Measurements from ENCODE around the gene OR8B4. TPM values are rescaled to one million over a fixed set of nuclear protein-coding genes. Genes with fewer than 3 reads are reported as not detected.
A peak's percentile ranks its signal among the peaks of the same experiment; 100 is the strongest.
"Not testable (repeated sequence)": the region's sequence is repeated elsewhere in the genome, so short reads cannot be mapped to it uniquely, and the experiment has no call there.

Gene OR8B4
- polyA plus RNA-seq, 6 donors from 2014 or later, result not detected

- not testable (repeated sequence) for H3K4me3 Mint-ChIP-seq; H3K4me1 Mint-ChIP-seq; H3K27ac Mint-ChIP-seq; H3K9me3 Mint-ChIP-seq; ATAC-seq (ENCODE audit: low read depth in 2 of 2); H3K36me3 Mint-ChIP-seq; H3K27me3 Mint-ChIP-seq; DNase-seq
Observed at GRCh38 chr11:124396847-124397246, 27.8 kb downstream of the OR8B4 start.

DNA sequence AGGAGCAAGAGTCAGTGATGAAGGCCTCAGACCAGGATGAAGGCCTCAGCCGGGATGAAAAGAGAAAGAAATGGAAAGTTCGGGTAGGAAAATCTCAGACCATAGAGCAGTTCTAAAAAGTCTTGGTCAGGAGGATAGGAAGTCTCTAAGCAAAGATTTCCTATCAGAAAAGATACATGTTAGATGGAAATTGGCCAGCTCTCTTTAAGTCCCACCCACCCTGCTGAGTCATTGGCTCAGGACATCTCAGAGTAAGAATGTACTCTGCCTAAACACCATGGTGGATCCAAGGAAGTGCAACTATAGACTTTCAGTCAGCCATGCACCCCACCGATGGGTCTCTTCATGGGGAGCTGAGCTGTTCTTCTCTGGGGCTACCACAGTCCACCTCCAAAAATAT, 30.3 kb downstream of the OR8B4 start:
- ATAC-seq (ENCODE audit: low read depth in 2 of 2), result no peak
- Mint-ChIP-seq H3K4me3 (no peak overlapping the region), H3K9me3 (peaks cover 0 to 2% (median 0%) of the 10 kb centered on the region in 7 donors), H3K36me3 (no peaks in the 10 kb centered on the region), H3K4me1 (no peaks in the 10 kb centered on the region), H3K27ac (no peak overlapping the region), H3K27me3 (peaks cover 6 to 15% (median 8%) of the 10 kb centered on the region in 3 donors)
- no peak for DNase-seq

- DNase-seq, result no peak
- no peaks in the 10 kb centered on the region for H3K4me1 Mint-ChIP-seq
- H3K9me3 Mint-ChIP-seq, result peaks cover 0 to 4% (median 0%) of the 10 kb centered on the region in 7 donors
- no peak within 1 kb of the TSS for H3K27ac Mint-ChIP-seq
- ATAC-seq (ENCODE audit: low read depth in 2 of 2), result no peak
- H3K4me3 Mint-ChIP-seq, result no peak within 1 kb of the TSS
- peaks cover 4 to 11% (median 5%) of the 10 kb centered on the region in 3 donors for H3K27me3 Mint-ChIP-seq
- no peaks in the 10 kb centered on the region for H3K36me3 Mint-ChIP-seq
Observed at GRCh38 chr11:124384399-124384798, 40.3 kb downstream of the OR8B4 start, which contains the start of gene OR8B2. Gene OR8B2 (minus strand): TSS chr11:124384499. CDS start chr11:124383343, 1,156 bp downstream.

GRCh38 chr11:124382857-124383256, 41.8 kb downstream of the OR8B4 start:
- H3K27me3 Mint-ChIP-seq; ATAC-seq (ENCODE audit: low read depth in 2 of 2); H3K4me3 Mint-ChIP-seq; H3K9me3 Mint-ChIP-seq; H3K4me1 Mint-ChIP-seq; H3K36me3 Mint-ChIP-seq; DNase-seq: not testable (repeated sequence)
- H3K27ac Mint-ChIP-seq, result peak overlapping the region in 1 of 6 donors; percentile 29

DNA sequence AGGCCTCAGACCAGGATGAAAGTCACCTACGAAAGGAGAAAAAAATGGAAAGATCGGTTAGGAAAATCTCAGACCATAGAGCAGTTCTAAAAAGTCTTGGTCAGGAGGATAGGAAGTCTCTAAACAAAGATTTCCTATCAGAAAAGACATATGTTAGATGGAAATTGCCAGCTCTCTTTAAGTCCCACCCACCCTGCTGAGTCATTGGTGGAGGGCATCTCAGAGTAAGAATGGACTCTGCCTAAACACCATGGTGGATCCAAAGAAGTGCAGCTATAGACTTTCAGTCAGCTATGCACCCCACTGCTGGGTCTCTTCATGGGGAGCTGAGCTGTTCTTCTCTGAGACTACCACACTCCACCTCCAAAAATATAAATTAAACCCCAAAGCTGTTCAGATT, 44.1 kb downstream of the OR8B4 start:
- Mint-ChIP-seq H3K36me3 (no peaks in the 10 kb centered on the region), H3K9me3 (no peaks in the 10 kb centered on the region), H3K4me3 (no peak overlapping the region), H3K27ac (no peak overlapping the region), H3K4me1 (no peaks in the 10 kb centered on the region), H3K27me3 (peaks cover 0 to 6% (median 4%) of the 10 kb centered on the region in 3 donors)
- ATAC-seq (ENCODE audit: low read depth in 2 of 2) (no peak), DNase-seq (no peak)

DNA sequence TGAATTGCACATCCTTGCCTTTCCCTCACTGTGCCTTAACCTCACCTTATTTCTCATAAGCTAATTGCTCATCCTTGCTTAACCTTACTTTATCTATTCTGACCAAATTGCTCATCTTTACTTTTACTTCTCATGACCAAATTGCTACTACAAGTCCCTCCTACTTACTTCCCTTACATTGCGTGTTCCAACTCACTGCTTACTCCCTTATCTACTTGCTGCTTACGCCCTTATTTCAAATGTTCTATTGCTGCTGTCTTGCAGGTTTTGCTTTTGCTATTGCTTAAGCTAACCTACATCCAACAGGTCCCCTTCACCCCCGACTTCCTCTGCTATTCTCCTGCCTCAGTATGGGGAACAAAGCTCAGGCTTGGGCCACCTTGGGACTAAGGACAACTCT, 48.4 kb downstream of the OR8B4 start:
- no peak for ATAC-seq (ENCODE audit: low read depth in 2 of 2)

More for the DNA sequence above, 48.4 kb downstream of the OR8B4 start:
- peaks cover 0 to 3% (median 0%) of the 10 kb centered on the region in 7 donors for H3K9me3 Mint-ChIP-seq
- no peaks in the 10 kb centered on the region for H3K4me1 Mint-ChIP-seq
- no peak overlapping the region for H3K4me3 Mint-ChIP-seq
- DNase-seq, result no peak
- H3K27me3 Mint-ChIP-seq, result peaks cover 0 to 12% (median 4%) of the 10 kb centered on the region in 3 donors
- H3K36me3 Mint-ChIP-seq, result no peaks in the 10 kb centered on the region
- H3K27ac Mint-ChIP-seq, result no peak overlapping the region

Other genes starting within 250 kb of the OR8B4 start
- not detected for gene OR10D3, start 241.5 kb downstream of the OR8B4 start, polyA plus RNA-seq (ENCODE audit: low read depth in 6 of 6)
- not detected for gene OR8G1, start 183.8 kb downstream of the OR8B4 start, polyA plus RNA-seq (ENCODE audit: low read depth in 6 of 6)
- not detected for gene OR8G5, start 168.5 kb downstream of the OR8B4 start, polyA plus RNA-seq (ENCODE audit: low read depth in 6 of 6)
- not detected for gene OR8D1, start 110.9 kb downstream of the OR8B4 start, polyA plus RNA-seq (ENCODE audit: low read depth in 6 of 6)
- gene OR8D2, start 104.7 kb downstream of the OR8B4 start, polyA plus RNA-seq (ENCODE audit: low read depth in 6 of 6), result not detected
- gene OR8B2, start 40.4 kb downstream of the OR8B4 start, polyA plus RNA-seq (ENCODE audit: low read depth in 6 of 6), result not detected
- gene OR8B3, start 25.8 kb downstream of the OR8B4 start, polyA plus RNA-seq (ENCODE audit: low read depth in 6 of 6), result not detected
- not detected for gene OR8B8, start 20.8 kb upstream of the OR8B4 start, polyA plus RNA-seq (ENCODE audit: low read depth in 6 of 6)
- gene OR8B12, start 118.8 kb upstream of the OR8B4 start, polyA plus RNA-seq (ENCODE audit: low read depth in 6 of 6), result not detected
- not detected for gene OR8A1, start 145.1 kb upstream of the OR8B4 start, polyA plus RNA-seq (ENCODE audit: low read depth in 6 of 6)
- gene PANX3, start 186.6 kb upstream of the OR8B4 start, polyA plus RNA-seq (ENCODE audit: low read depth in 6 of 6), result not detected
- gene TBRG1, start 198.0 kb upstream of the OR8B4 start, polyA plus RNA-seq (ENCODE audit: low read depth in 6 of 6), result 10 to 100 TPM; 18.4 to 37.3 (median 26.6) TPM
- gene SIAE, start 248.9 kb upstream of the OR8B4 start, polyA plus RNA-seq (ENCODE audit: low read depth in 6 of 6), result 1 to 10 TPM; 2.4 to 3.9 (median 3.2) TPM
- 1 to 10 TPM in 5 of 6 donors, under 1 TPM in 1; 0.70 to 3.1 (median 1.7) TPM for gene SPA17, start 249.0 kb upstream of the OR8B4 start, polyA plus RNA-seq (ENCODE audit: low read depth in 6 of 6)

Data from naive B cell (primary cell).